GM19438 (cell line): ENCODE data around the gene BTBD7.

ENCODE experiments used
- ATAC-seq: cut with Tn5 transposase; IDR thresholded peaks from one replicate; pipeline ENCODE4 v1.9.1; 2021; ENCODE audit warnings: low read depth; ENCODE audit not compliant: unreplicated experiment

BTBD7 gene

GRCh38 chr14:93331002-93331727 lies 1.7 kb downstream of the BTBD7 start:
- no peak for ATAC-seq

GRCh38 chr14:93330609-93331000 lies 2.2 kb downstream of the BTBD7 start:
- no peak for ATAC-seq

- ATAC-seq = no peak
Observed at GRCh38 chr14:93329965-93330608, 2.7 kb downstream of the BTBD7 start.

GRCh38 chr14:93328546-93328945 lies 4.3 kb downstream of the BTBD7 start:
- ATAC-seq = no peak

GRCh38 chr14:93326196-93326595 lies 6.6 kb downstream of the BTBD7 start:
- no peak for ATAC-seq

- ATAC-seq = no peak
Observed at GRCh38 chr14:93323600-93324174, 9.1 kb downstream of the BTBD7 start.

- ATAC-seq = no peak
Observed at GRCh38 chr14:93322929-93323599, 9.8 kb downstream of the BTBD7 start.

- ATAC-seq = no peak
Observed at GRCh38 chr14:93320489-93320888, 12.3 kb downstream of the BTBD7 start.

- no peak for ATAC-seq
Observed at GRCh38 chr14:93319958-93320357, 12.9 kb downstream of the BTBD7 start.

GRCh38 chr14:93319494-93319893 lies 13.3 kb downstream of the BTBD7 start:
- ATAC-seq = no peak

- ATAC-seq = no peak
Observed at GRCh38 chr14:93318927-93319326, 13.9 kb downstream of the BTBD7 start.

- ATAC-seq = no peak
Observed at GRCh38 chr14:93317875-93318807, 14.7 kb downstream of the BTBD7 start.

- ATAC-seq = no peak
Observed at GRCh38 chr14:93317210-93317874, 15.5 kb downstream of the BTBD7 start.

- ATAC-seq = no peak
Observed at GRCh38 chr14:93316716-93317115, 16.1 kb downstream of the BTBD7 start.

GRCh38 chr14:93315575-93315974 lies 17.3 kb downstream of the BTBD7 start:
- ATAC-seq = no peak

- ATAC-seq = no peak
Observed at GRCh38 chr14:93311082-93311481, 21.8 kb downstream of the BTBD7 start.

- ATAC-seq = no peak
Observed at GRCh38 chr14:93309427-93309966, 23.3 kb downstream of the BTBD7 start.

GRCh38 chr14:93308686-93309345 lies 24.0 kb downstream of the BTBD7 start:
- ATAC-seq = no peak

- ATAC-seq = no peak
Observed at GRCh38 chr14:93306812-93307211, 26.0 kb downstream of the BTBD7 start.
